HUES48 (cell line): ENCODE measurements around the gene SLC2A4RG.

Source experiments
- H3K27ac ChIP-seq: one replicate; pipeline ENCODE4 v1.7.0; 2013; ENCODE audit warnings: low read depth, low read length, inconsistent platforms
- H3K27me3 ChIP-seq: 2 replicates; pipeline ENCODE4 v1.6.1; 2013; ENCODE audit warnings: mild to moderate bottlenecking, low read length; ENCODE audit not compliant: control insufficient read depth, insufficient read depth
- H3K36me3 ChIP-seq: 2 replicates; pipeline ENCODE4 v1.6.1; 2013; ENCODE audit warnings: low read length; ENCODE audit not compliant: control insufficient read depth, insufficient read depth
- H3K4me1 ChIP-seq: 2 replicates; pipeline ENCODE4 v1.6.1; 2013; ENCODE audit warnings: mild to moderate bottlenecking, low read length; ENCODE audit not compliant: control insufficient read depth, insufficient read depth
- H3K4me3 ChIP-seq: 2 replicates; pipeline ENCODE4 v1.5.1; 2013; ENCODE audit warnings: mild to moderate bottlenecking, low read depth, low read length
- H3K9ac ChIP-seq: 2 replicates; pipeline ENCODE4 v1.6.1; 2013; ENCODE audit warnings: mild to moderate bottlenecking, low read depth, low read length, moderate library complexity
- H3K9me3 ChIP-seq: 2 replicates; pipeline ENCODE4 v1.6.1; 2013; ENCODE audit warnings: low read length; ENCODE audit not compliant: control insufficient read depth, insufficient read depth

SLC2A4RG gene

GRCh38 chr20:63701329-63702035 is 38.1 kb upstream of the SLC2A4RG start:
- peaks cover 26% of the 10 kb centered on the region for H3K36me3 ChIP-seq
- no peak overlapping the region for H3K27ac ChIP-seq
- H3K4me3 ChIP-seq: no peak overlapping the region
- H3K9me3 ChIP-seq: no peaks in the 10 kb centered on the region
- no peaks in the 10 kb centered on the region for H3K27me3 ChIP-seq
- no peak overlapping the region for H3K9ac ChIP-seq
- peaks cover 4% of the 10 kb centered on the region; the same call in 1 of the 2 replicates for H3K4me1 ChIP-seq

- H3K9me3 ChIP-seq: no peaks in the 10 kb centered on the region
- H3K27ac ChIP-seq: no peak overlapping the region
- no peak overlapping the region for H3K9ac ChIP-seq
- no peaks in the 10 kb centered on the region for H3K27me3 ChIP-seq
- H3K4me3 ChIP-seq: no peak overlapping the region
- H3K36me3 ChIP-seq: peaks cover 28% of the 10 kb centered on the region
- H3K4me1 ChIP-seq: peaks cover 2% of the 10 kb centered on the region; the same call in 1 of the 2 replicates
These were observed 37.4 kb upstream of the SLC2A4RG start for GRCh38 chr20:63702036-63702665.

- Histone ChIP-seq H3K9ac (no peak overlapping the region), H3K36me3 (peaks cover 28% of the 10 kb centered on the region), H3K4me3 (no peak overlapping the region), H3K27me3 (no peaks in the 10 kb centered on the region), H3K27ac (no peak overlapping the region), H3K4me1 (no peaks in the 10 kb centered on the region), H3K9me3 (no peaks in the 10 kb centered on the region)
These were observed 36.7 kb upstream of the SLC2A4RG start for GRCh38 chr20:63702751-63703470.

GRCh38 chr20:63703471-63703975 is 36.1 kb upstream of the SLC2A4RG start:
- H3K27ac ChIP-seq: no peak overlapping the region
- H3K9ac ChIP-seq: no peak overlapping the region
- H3K27me3 ChIP-seq: no peaks in the 10 kb centered on the region
- no peak overlapping the region for H3K4me3 ChIP-seq
- H3K4me1 ChIP-seq: no peaks in the 10 kb centered on the region
- peaks cover 28% of the 10 kb centered on the region for H3K36me3 ChIP-seq
- H3K9me3 ChIP-seq: no peaks in the 10 kb centered on the region

DNA sequence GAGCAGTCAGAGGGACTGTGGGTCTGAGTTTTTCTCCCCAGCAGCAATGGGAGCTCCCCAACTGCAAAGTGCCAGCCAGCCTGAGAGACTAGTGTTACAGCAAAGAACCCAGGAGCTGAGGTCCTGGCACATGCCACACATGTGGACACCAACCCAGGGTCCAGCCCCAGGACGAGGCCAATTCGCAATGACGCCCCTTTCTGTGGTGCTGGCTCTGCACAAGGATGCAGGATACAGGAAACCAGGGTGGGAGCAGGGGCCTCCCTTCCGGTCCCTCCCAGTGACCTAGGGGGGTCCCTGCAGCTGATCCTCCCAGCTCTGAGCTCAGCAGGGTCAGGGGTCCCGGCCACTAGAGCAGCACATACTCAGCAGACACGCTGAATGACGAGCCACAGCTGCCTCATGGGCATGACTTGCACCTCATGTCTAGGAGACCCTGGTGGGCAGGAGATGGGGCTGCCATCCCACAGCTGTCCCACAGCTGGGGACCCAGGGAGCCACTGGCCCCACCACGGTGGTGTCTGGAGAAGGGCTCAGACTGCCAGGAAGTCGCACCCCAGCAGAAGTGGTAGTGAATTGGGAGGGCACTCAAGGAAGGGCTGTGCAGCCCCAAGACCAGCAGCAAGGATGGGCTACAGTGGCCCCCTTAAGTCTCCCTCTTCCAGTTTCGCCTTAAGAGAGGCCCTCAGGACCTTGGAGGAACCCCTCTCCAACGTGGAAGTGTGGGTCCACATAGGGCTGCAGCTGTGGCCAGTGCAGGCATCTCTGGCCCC is 35.4 kb upstream of the SLC2A4RG start:
- Histone ChIP-seq H3K4me1 (no peaks in the 10 kb centered on the region), H3K27me3 (no peaks in the 10 kb centered on the region), H3K9me3 (no peaks in the 10 kb centered on the region), H3K4me3 (no peak overlapping the region), H3K36me3 (peaks cover 33% of the 10 kb centered on the region), H3K9ac (no peak overlapping the region), H3K27ac (no peak overlapping the region)

- H3K27ac ChIP-seq: no peak overlapping the region
- H3K4me3 ChIP-seq: no peak overlapping the region
- no peaks in the 10 kb centered on the region for H3K4me1 ChIP-seq
- H3K27me3 ChIP-seq: no peaks in the 10 kb centered on the region
- no peaks in the 10 kb centered on the region for H3K9me3 ChIP-seq
- H3K9ac ChIP-seq: no peak overlapping the region
- H3K36me3 ChIP-seq: peaks cover 35% of the 10 kb centered on the region
These were observed 34.8 kb upstream of the SLC2A4RG start for GRCh38 chr20:63704749-63705117.

DNA sequence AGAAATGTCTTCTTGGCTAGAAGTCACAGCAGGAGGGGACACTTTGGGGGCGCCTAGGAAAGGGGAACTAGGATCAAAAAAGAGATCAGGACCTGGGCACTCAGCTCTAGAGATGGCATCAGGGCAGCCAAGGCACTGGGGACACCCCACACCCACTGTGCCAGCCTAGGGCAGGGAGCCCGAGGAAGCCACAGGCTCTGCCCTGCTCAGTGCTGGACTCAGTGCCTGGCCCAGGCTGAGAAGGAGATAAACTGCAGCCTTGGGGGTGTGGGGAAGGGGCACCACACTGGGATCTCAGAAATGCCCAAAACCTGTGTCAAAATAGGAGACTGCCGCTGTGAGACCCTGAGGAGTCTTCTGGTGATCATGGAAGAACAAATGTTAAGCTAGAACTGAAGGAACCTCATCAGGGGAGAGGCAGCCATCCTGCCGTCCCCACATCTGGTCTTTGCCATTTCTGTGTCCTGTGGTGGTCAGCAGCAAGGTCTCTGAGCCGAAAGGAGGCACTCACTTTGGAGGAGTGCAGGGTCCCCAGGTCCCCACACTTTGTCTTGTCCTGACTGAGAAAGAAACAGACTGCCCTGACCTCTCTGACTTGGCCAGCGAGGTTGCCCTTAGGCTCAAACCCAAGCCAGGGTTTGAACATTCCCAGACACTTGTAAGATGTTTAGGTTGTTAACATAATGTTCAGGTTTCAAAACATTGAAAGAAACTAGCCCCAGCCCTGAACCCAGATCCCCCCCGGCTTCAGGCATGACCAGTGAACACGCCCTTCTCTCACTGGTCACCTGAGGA is 34.1 kb upstream of the SLC2A4RG start:
- Histone ChIP-seq H3K27me3 (no peaks in the 10 kb centered on the region), H3K36me3 (peaks cover 38% of the 10 kb centered on the region), H3K9me3 (no peaks in the 10 kb centered on the region), H3K9ac (no peak overlapping the region), H3K27ac (no peak overlapping the region), H3K4me3 (no peak overlapping the region), H3K4me1 (no peaks in the 10 kb centered on the region)

GRCh38 chr20:63706027-63706695 is 33.4 kb upstream of the SLC2A4RG start:
- no peak overlapping the region for H3K27ac ChIP-seq
- peak overlapping the region; percentile 90; the same call in 1 of the 2 replicates for H3K4me3 ChIP-seq
- no peaks in the 10 kb centered on the region for H3K27me3 ChIP-seq
- no peaks in the 10 kb centered on the region for H3K4me1 ChIP-seq
- H3K9ac ChIP-seq: no peak overlapping the region
- no peaks in the 10 kb centered on the region for H3K9me3 ChIP-seq
- peaks cover 45% of the 10 kb centered on the region for H3K36me3 ChIP-seq

DNA sequence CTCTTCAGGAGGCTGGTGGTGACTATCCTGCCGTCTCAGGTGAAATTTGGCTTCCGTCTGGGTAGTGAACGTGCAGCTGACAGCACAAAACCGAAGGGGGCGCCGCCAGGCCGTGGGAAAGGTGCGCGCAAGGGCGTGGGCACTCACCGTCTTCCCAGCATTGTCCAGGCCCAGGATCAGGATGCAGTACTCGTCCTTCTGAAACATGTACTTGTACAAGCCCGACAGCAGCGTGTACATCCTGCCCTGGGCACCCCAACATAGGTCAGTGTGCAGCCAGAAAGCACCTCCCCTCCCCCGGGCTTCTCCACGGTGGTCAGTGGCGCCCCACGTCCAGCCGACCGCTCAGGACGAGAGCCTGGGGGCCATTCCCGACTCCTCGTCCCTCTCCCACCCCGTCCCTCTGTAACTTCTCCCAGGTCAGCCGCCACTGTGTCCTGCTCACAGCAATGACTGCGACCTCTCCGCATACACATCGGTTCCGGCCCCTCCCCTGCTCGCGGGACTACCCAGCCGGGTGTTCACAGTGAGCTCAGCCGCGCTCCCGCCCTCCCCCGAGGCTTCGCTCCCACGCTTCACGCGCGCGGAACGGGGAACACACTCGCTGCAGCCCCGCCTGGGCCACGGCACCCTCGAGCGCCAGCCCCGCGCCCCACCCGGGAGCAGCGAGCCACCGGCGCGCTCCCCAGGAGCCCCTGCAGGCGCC is 32.6 kb upstream of the SLC2A4RG start:
- Histone ChIP-seq H3K9ac (peak overlapping the region; percentile 65; the same call in 1 of the 2 replicates), H3K27ac (peak overlapping the region; percentile 70), H3K36me3 (peaks cover 53% of the 10 kb centered on the region), H3K4me3 (peak overlapping the region; percentile 90), H3K9me3 (no peaks in the 10 kb centered on the region), H3K27me3 (no peaks in the 10 kb centered on the region), H3K4me1 (no peaks in the 10 kb centered on the region)
